AG04450 (cell line): Measurements from ENCODE around the gene CSNK1G1. TPM values are rescaled to one million over a fixed set of nuclear protein-coding genes. Genes with fewer than 3 reads are reported as not detected.

Experiments
- CTCF ChIA-PET: fragments of 300-600, 350-600 bp; formaldehyde crosslinking; extraction: SDS; loops from one replicate; lab custom pipeline; 2022; ENCODE audit warnings: antibody characterized with exemption, inconsistent platforms; lab: Charles Lee
- POLR2A ChIA-PET: fragments of 350-600 bp; formaldehyde crosslinking; extraction: SDS; loops from one replicate; lab custom pipeline; 2021; ENCODE audit warnings: antibody characterized with exemption, inconsistent platforms; lab: Yijun Ruan, JAX
- DNase-seq: peaks from one replicate; pipeline ENCODE4 v3.0.0-alpha.2; 2011; ENCODE audit warnings: low read depth, low spot score
- H3K27ac ChIP-seq: one replicate; pipeline ENCODE4 v1.5.1; 2012; ENCODE audit warnings: low read depth, low read length, control low read depth
- H3K27me3 ChIP-seq: one replicate; pipeline ENCODE4 v1.6.0; 2012; ENCODE audit warnings: low read length; ENCODE audit not compliant: control insufficient read depth, insufficient read depth
- H3K4me3 ChIP-seq: 2 replicates; pipeline ENCODE4 v1.5.1; 2011; ENCODE audit warnings: mild to moderate bottlenecking, low read depth, low read length, control low read depth
- H3K9me3 ChIP-seq: 2 replicates; pipeline ENCODE4 v1.5.1; 2012; ENCODE audit warnings: low read length; ENCODE audit not compliant: control insufficient read depth, insufficient read depth
- CTCF ChIP-seq: IDR thresholded peaks from 2 replicates; pipeline ENCODE4 v1.5.1; 2011; ENCODE audit warnings: low read depth, low read length, control low read depth, inconsistent platforms
- polyA plus RNA-seq: library from polyadenylated mRNA; depleted of rRNA; stranded (reverse); fragments of >200 nt; gene quantifications from 2 replicates; pipeline ENCODE4 v1.2.3, GENCODE V29; 2011

Gene CSNK1G1
- polyA plus RNA-seq, 1 experiment, result 24.3 TPM

GRCh38 chr15:64166102-64166890 lies 189.7 kb downstream of the CSNK1G1 start:
- no peaks in the 10 kb centered on the region for H3K27me3 ChIP-seq
- no peaks in the 10 kb centered on the region for H3K9me3 ChIP-seq
- H3K27ac ChIP-seq, result no peak overlapping the region
- ChIA-PET POLR2A (no interaction called here), CTCF (interaction anchor here (0.9 kb wide), 1 partner anchor 13 kb away, joined by 3 read pairs; no protein-coding TSS in a partner anchor)
- no peak for DNase-seq
- no peak overlapping the region for H3K4me3 ChIP-seq
- no peak for TF ChIP-seq CTCF

GRCh38 chr15:64164436-64164835 lies 191.5 kb downstream of the CSNK1G1 start:
- no peak for TF ChIP-seq CTCF
- Histone ChIP-seq H3K9me3 (no peaks in the 10 kb centered on the region), H3K27ac (no peak overlapping the region), H3K27me3 (no peaks in the 10 kb centered on the region), H3K4me3 (no peak overlapping the region)
- no peak for DNase-seq
- POLR2A ChIA-PET, result no interaction called here
- CTCF ChIA-PET, result interaction anchor here (2.3 kb wide), 1 partner anchor 11 kb away, joined by 13 read pairs; no protein-coding TSS in a partner anchor

GRCh38 chr15:64163659-64164362 lies 192.2 kb downstream of the CSNK1G1 start:
- Histone ChIP-seq H3K9me3 (no peaks in the 10 kb centered on the region), H3K4me3 (peak overlapping the region; percentile 60), H3K27ac (peak overlapping the region; percentile 42), H3K27me3 (no peaks in the 10 kb centered on the region)
- no peak for TF ChIP-seq CTCF
- POLR2A ChIA-PET, result interaction anchor here (0.6 to 2.0 kb wide), 6 partner anchors 10 to 659 kb away, joined by 3 to 19 read pairs (median 3); no protein-coding TSS in a partner anchor
- DNase-seq, result no peak
- CTCF ChIA-PET, result interaction anchor here (1.0 to 2.3 kb wide), 2 partner anchors 10 to 13 kb away, joined by 3 to 13 read pairs; no protein-coding TSS in a partner anchor

- peak; percentile 41 for TF ChIP-seq CTCF
- ChIA-PET CTCF (interaction anchor here (0.7 to 2.3 kb wide), 4 partner anchors 9 to 518 kb away, joined by 3 to 13 read pairs (median 6); no protein-coding TSS in a partner anchor), POLR2A (interaction anchor here (0.8 to 2.0 kb wide), 7 partner anchors 9 to 499 kb away, joined by 3 to 19 read pairs (median 3); partner anchors contain the start of gene TRIP4)
Observed at GRCh38 chr15:64162869-64163658, 192.9 kb downstream of the CSNK1G1 start, which contains the start of gene PPIB. TSS of gene PPIB (minus strand) at chr15:64163022. CDS start at chr15:64162986, 36 bp downstream.

More at GRCh38 chr15:64162869-64163658, 192.9 kb downstream of the CSNK1G1 start, which contains the start of gene PPIB:
- DNase-seq, result peak; percentile 95
- Histone ChIP-seq H3K27ac (peak within 1 kb of the TSS; percentile 81), H3K27me3 (no peaks in the 10 kb centered on the region), H3K9me3 (no peaks in the 10 kb centered on the region), H3K4me3 (peak within 1 kb of the TSS; percentile 96)
